CD4-positive, CD25-positive, alpha-beta regulatory T cell (primary cell): ENCODE measurements around the gene PUS1. TPM values are rescaled to one million over a fixed set of nuclear protein-coding genes. Genes with fewer than 3 reads are reported as not detected.
A peak's percentile ranks its signal among the peaks of the same experiment; 100 is the strongest.
"Not testable (repeated sequence)": the region's sequence is repeated elsewhere in the genome, so short reads cannot be mapped to it uniquely, and the experiment has no call there.

ENCODE experiments used
- ATAC-seq, 2 donors: fragments of 150-1000 bp; cut with Tn5 transposase; one replicate each; pipeline ENCODE4 v1.10.0; 2021; ENCODE audit warnings: low read depth in 2 of 2, moderate number of reproducible peaks in 2 of 2, moderate library complexity in 1 of 2
- DNase-seq, 3 donors: peaks; one replicate each; pipeline versions ENCODE4 v3.0.0 to v3.0.0-alpha.2; 2012 to 2022; ENCODE audit warnings: mixed read lengths in 1 of 3
- H3K27ac ChIP-seq: one replicate; pipeline ENCODE4 v1.7.0; 2013; ENCODE audit warnings: mild to moderate bottlenecking, low read length; ENCODE audit not compliant: insufficient read depth, poor library complexity, severe bottlenecking
- H3K27me3 ChIP-seq: one replicate; pipeline ENCODE4 v1.7.0; 2013; ENCODE audit warnings: low read length; ENCODE audit not compliant: control insufficient read depth, insufficient read depth
- H3K36me3 ChIP-seq: one replicate; pipeline ENCODE4 v1.7.0; 2013; ENCODE audit warnings: mild to moderate bottlenecking, low read length, moderate library complexity; ENCODE audit not compliant: control insufficient read depth, insufficient read depth
- H3K4me1 ChIP-seq: 2 replicates; pipeline ENCODE4 v1.7.0; 2013; ENCODE audit warnings: mild to moderate bottlenecking, low read length; ENCODE audit not compliant: insufficient read depth, control insufficient read depth, poor library complexity, severe bottlenecking
- H3K4me3 ChIP-seq: one replicate; pipeline ENCODE4 v1.7.0; 2013; ENCODE audit warnings: low read depth, mild to moderate bottlenecking, low read length, moderate library complexity
- H3K9me3 ChIP-seq, 2 experiments: 1 replicate in 1 of 2; 2 replicates in 1 of 2; pipeline ENCODE4 v1.7.0; 2013; ENCODE audit warnings: low read length in 2 of 2, mild to moderate bottlenecking in 1 of 2, moderate library complexity in 1 of 2; ENCODE audit not compliant: control insufficient read depth in 2 of 2
- H3K27ac Mint-ChIP-seq, 3 donors: one replicate each; pipeline ENCODE4 v1.8.0; 2020 to 2022; ENCODE audit warnings: mild to moderate bottlenecking in 3 of 3, mixed read lengths in 3 of 3, moderate library complexity in 2 of 3
- H3K27me3 Mint-ChIP-seq: one replicate; pipeline ENCODE4 v1.8.0; 2022; ENCODE audit warnings: mild to moderate bottlenecking, mixed read lengths
- H3K36me3 Mint-ChIP-seq: one replicate; pipeline ENCODE4 v1.8.0; 2020; ENCODE audit warnings: mixed read lengths
- H3K4me1 Mint-ChIP-seq, 4 donors: one replicate each; pipeline ENCODE4 v1.8.0; 2020 to 2022; ENCODE audit warnings: mixed read lengths in 4 of 4, mild to moderate bottlenecking in 1 of 4
- H3K4me3 Mint-ChIP-seq, 4 donors: one replicate each; pipeline ENCODE4 v1.8.0; 2020 to 2022; ENCODE audit warnings: mild to moderate bottlenecking in 4 of 4, mixed read lengths in 4 of 4, moderate library complexity in 3 of 4
- H3K9me3 Mint-ChIP-seq, 7 donors: one replicate each; pipeline ENCODE4 v1.8.0; 2020 to 2022; ENCODE audit warnings: mixed read lengths in 7 of 7, mild to moderate bottlenecking in 3 of 7, moderate library complexity in 2 of 7
- polyA plus RNA-seq, 4 donors: library from polyadenylated mRNA; unstranded; fragments of 300-500 nt; fragmentation: Illumina TruSeq; gene quantifications; one replicate each; pipeline ENCODE4 v1.2.3, GENCODE V29; 2021
- total RNA-seq: library from RNA; stranded (reverse); gene quantifications from one replicate; pipeline ENCODE4 v1.2.3, GENCODE V29; 2022

The PUS1 gene
- total and polyA plus RNA-seq, 5 donors from 2014 or later: 14.0 to 26.0 (median 17.9) TPM

- peaks cover 0 to 30% (median 11%) of the 10 kb centered on the region in 4 donors for H3K4me1 Mint-ChIP-seq
- H3K36me3 Mint-ChIP-seq: peaks cover 7% of the 10 kb centered on the region
- no peak overlapping the region for H3K4me3 ChIP-seq
- H3K9me3 ChIP-seq: no peaks in the 10 kb centered on the region
- H3K27me3 ChIP-seq: no peaks in the 10 kb centered on the region
- H3K27me3 Mint-ChIP-seq: no peaks in the 10 kb centered on the region
- H3K36me3 ChIP-seq: peaks cover 7% of the 10 kb centered on the region
- no peaks in the 10 kb centered on the region for H3K9me3 Mint-ChIP-seq
- H3K27ac Mint-ChIP-seq: peak overlapping the region in 1 of 3 donors; percentile 85
- DNase-seq (no peak), ATAC-seq (no peak)
- H3K4me3 Mint-ChIP-seq: peak overlapping the region in 2 of 4 donors; percentile 21 to 82
- no peak overlapping the region for H3K27ac ChIP-seq
- H3K4me1 ChIP-seq: peaks cover 25% of the 10 kb centered on the region
These were observed 17.7 kb downstream of the PUS1 start for GRCh38 chr12:131946757-131947156.

GRCh38 chr12:131947482-131948027, 18.5 kb downstream of the PUS1 start:
- H3K36me3 Mint-ChIP-seq: peaks cover 7% of the 10 kb centered on the region
- H3K4me3 Mint-ChIP-seq: peak overlapping the region in 2 of 4 donors; percentile 62 to 82
- Histone ChIP-seq H3K4me3 (no peak overlapping the region), H3K9me3 (no peaks in the 10 kb centered on the region), H3K4me1 (peaks cover 29% of the 10 kb centered on the region), H3K27ac (no peak overlapping the region), H3K36me3 (peaks cover 2% of the 10 kb centered on the region), H3K27me3 (no peaks in the 10 kb centered on the region)
- DNase-seq: no peak
- peaks cover 0 to 34% (median 12%) of the 10 kb centered on the region in 4 donors for H3K4me1 Mint-ChIP-seq
- ATAC-seq: no peak
- no peaks in the 10 kb centered on the region for H3K9me3 Mint-ChIP-seq
- peak overlapping the region; percentile 67 to 85 (median 82) for H3K27ac Mint-ChIP-seq
- H3K27me3 Mint-ChIP-seq: no peaks in the 10 kb centered on the region

GRCh38 chr12:131948166-131948712, 19.2 kb downstream of the PUS1 start:
- peaks cover 2% of the 10 kb centered on the region for H3K36me3 ChIP-seq
- no peak overlapping the region for H3K27ac ChIP-seq
- Mint-ChIP-seq H3K9me3 (no peaks in the 10 kb centered on the region), H3K27ac (peak overlapping the region; percentile 43 to 85 (median 68)), H3K4me3 (peak overlapping the region; percentile 82 to 86 (median 84)), H3K27me3 (no peaks in the 10 kb centered on the region), H3K4me1 (peaks cover 0 to 40% (median 18%) of the 10 kb centered on the region in 4 donors), H3K36me3 (peaks cover 7% of the 10 kb centered on the region)
- no peaks in the 10 kb centered on the region for H3K27me3 ChIP-seq
- no peak overlapping the region for H3K4me3 ChIP-seq
- peaks cover 34% of the 10 kb centered on the region for H3K4me1 ChIP-seq
- ATAC-seq (no peak), DNase-seq (no peak)
- H3K9me3 ChIP-seq: no peaks in the 10 kb centered on the region

- H3K4me1 ChIP-seq: peaks cover 37% of the 10 kb centered on the region
- peak in 1 of 3 donors; percentile 12 for DNase-seq
- not testable (repeated sequence) for ATAC-seq, H3K9me3 ChIP-seq, H3K27me3 Mint-ChIP-seq, H3K27me3 ChIP-seq, H3K36me3 ChIP-seq, H3K36me3 Mint-ChIP-seq, H3K9me3 Mint-ChIP-seq
- peak overlapping the region; percentile 65 for H3K27ac ChIP-seq
- peak overlapping the region; percentile 71 to 94 (median 85) for H3K27ac Mint-ChIP-seq
- H3K4me1 Mint-ChIP-seq: peaks cover 0 to 45% (median 24%) of the 10 kb centered on the region in 4 donors
- H3K4me3 ChIP-seq: peak overlapping the region; percentile 48
- H3K4me3 Mint-ChIP-seq: peak overlapping the region; percentile 82 to 93 (median 85)
These were observed 19.8 kb downstream of the PUS1 start for GRCh38 chr12:131948713-131949430.

GRCh38 chr12:131949431-131950181, 20.5 kb downstream of the PUS1 start, which contains the start of gene EP400:
TSS of gene EP400 (plus strand) at chr12:131949942. CDS start at chr12:131960620, 10,678 bp downstream.
- no peaks in the 10 kb centered on the region for H3K27me3 ChIP-seq
- H3K27me3 Mint-ChIP-seq: no peaks in the 10 kb centered on the region
- H3K9me3 Mint-ChIP-seq: no peaks in the 10 kb centered on the region
- DNase-seq (peak; percentile 87 to 96 (median 91)), ATAC-seq (peak; percentile 94 to 96)
- H3K27ac Mint-ChIP-seq: peak within 1 kb of the TSS; percentile 85 to 96 (median 94)
- peaks cover 2% of the 10 kb centered on the region for H3K36me3 ChIP-seq
- peak within 1 kb of the TSS; percentile 65 for H3K27ac ChIP-seq
- H3K4me3 Mint-ChIP-seq: peak within 1 kb of the TSS; percentile 91 to 97 (median 94)
- H3K9me3 ChIP-seq: no peaks in the 10 kb centered on the region
- H3K4me3 ChIP-seq: peak within 1 kb of the TSS; percentile 67
- H3K4me1 ChIP-seq: peaks cover 37% of the 10 kb centered on the region
- H3K4me1 Mint-ChIP-seq: peaks cover 0 to 50% (median 27%) of the 10 kb centered on the region in 4 donors
- peaks cover 4% of the 10 kb centered on the region for H3K36me3 Mint-ChIP-seq

GRCh38 chr12:131950182-131950913, 21.3 kb downstream of the PUS1 start:
- Mint-ChIP-seq H3K4me3 (peak overlapping the region; percentile 91 to 97 (median 94)), H3K27ac (peak overlapping the region; percentile 82 to 96 (median 90)), H3K36me3 (no peaks in the 10 kb centered on the region), H3K4me1 (peaks cover 0 to 56% (median 28%) of the 10 kb centered on the region in 4 donors), H3K9me3 (no peaks in the 10 kb centered on the region), H3K27me3 (no peaks in the 10 kb centered on the region)
- Histone ChIP-seq H3K9me3 (no peaks in the 10 kb centered on the region), H3K27ac (peak overlapping the region; percentile 65), H3K4me1 (peaks cover 37% of the 10 kb centered on the region), H3K27me3 (no peaks in the 10 kb centered on the region), H3K36me3 (no peaks in the 10 kb centered on the region), H3K4me3 (peak overlapping the region; percentile 67)
- no peak for ATAC-seq
- DNase-seq: peak; percentile 20 to 48 (median 44)

GRCh38 chr12:131953810-131954209, 24.7 kb downstream of the PUS1 start:
- Mint-ChIP-seq H3K4me1 (peaks cover 17 to 73% (median 41%) of the 10 kb centered on the region in 4 donors), H3K4me3 (peak overlapping the region in 1 of 4 donors; percentile 76)
- H3K4me1 ChIP-seq: peaks cover 36% of the 10 kb centered on the region
- not testable (repeated sequence) for H3K27me3 ChIP-seq, H3K36me3 ChIP-seq, H3K27ac Mint-ChIP-seq, H3K9me3 ChIP-seq, H3K27me3 Mint-ChIP-seq, H3K9me3 Mint-ChIP-seq, H3K4me3 ChIP-seq, H3K27ac ChIP-seq, DNase-seq, H3K36me3 Mint-ChIP-seq, ATAC-seq
